Measurements from ENCODE around the gene ANKRD12.
"Not testable (repeated sequence)": the region's sequence is repeated elsewhere in the genome, so short reads cannot be mapped to it uniquely, and the experiment has no call there.

Gene ANKRD12

DNA sequence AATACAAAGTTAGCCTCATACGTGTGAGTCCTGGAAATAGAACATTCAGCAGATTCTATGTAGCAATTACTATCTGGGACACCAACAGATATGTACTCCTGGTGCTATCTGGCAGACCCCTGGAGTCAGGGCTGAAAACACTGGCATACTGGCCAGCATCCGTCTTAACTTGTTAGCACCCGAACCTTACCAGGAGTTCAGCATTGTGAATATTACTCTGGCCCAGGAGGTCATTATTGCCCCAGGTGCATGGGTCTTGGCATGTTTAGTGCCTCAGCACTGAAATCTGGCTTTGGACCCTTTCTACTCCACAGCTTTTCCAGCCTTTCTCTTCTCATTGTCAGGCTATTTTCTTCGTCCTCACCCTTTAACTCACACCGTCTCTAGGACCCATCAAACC, 46.0 kb upstream of the ANKRD12 start:
- Histone ChIP-seq H3K23ac (ENCODE audit: low read depth, low read length, poor library complexity) (peak overlapping the region; percentile 14), H2AK5ac (ENCODE audit: low read depth, low read length) (no peak overlapping the region), H3K79me1 (ENCODE audit: low read depth, low read length) (no peaks in the 10 kb centered on the region), H2BK15ac (ENCODE audit: low read length) (no peak overlapping the region), H3K9me3 (replicated peaks in 1 of 2; ENCODE audit: control insufficient read depth in 2 of 2, insufficient read depth in 1 of 2, low read depth in 1 of 2, low read length in 2 of 2) (no peaks in the 10 kb centered on the region), H3K27ac (replicated peaks; ENCODE audit: low read length) (no peak overlapping the region), H3K18ac (ENCODE audit: low read length) (no peak overlapping the region), H3K4me3 (ENCODE audit: low read length in 2 of 2) (no peak overlapping the region), H2AFZ (ENCODE audit: low read length) (no peak overlapping the region), H3K4me1 (ENCODE audit: control insufficient read depth in 2 of 2, insufficient read depth in 1 of 2, low read depth in 1 of 2, low read length in 2 of 2) (peaks cover 0 to 5% of the 10 kb centered on the region in 2 donors), H4K8ac (ENCODE audit: low read depth, low read length) (no peak overlapping the region), H3K14ac (ENCODE audit: low read length) (no peak overlapping the region), H3K4ac (ENCODE audit: low read length) (no peak overlapping the region), H3K9ac (ENCODE audit: low read depth, low read length, poor library complexity) (no peak overlapping the region), H2BK12ac (ENCODE audit: low read length) (no peak overlapping the region), H4K91ac (ENCODE audit: low read depth, low read length, poor library complexity) (no peak overlapping the region), H2BK5ac (ENCODE audit: low read length) (no peak overlapping the region), H3K4me2 (ENCODE audit: insufficient read depth, low read length, poor library complexity, severe bottlenecking) (no peak overlapping the region), H3K36me3 (replicated peaks in 1 of 2; ENCODE audit: control insufficient read depth in 2 of 2, insufficient read depth in 2 of 2, low read length in 2 of 2) (no peaks in the 10 kb centered on the region), H3K27me3 (ENCODE audit: control insufficient read depth in 3 of 3, insufficient read depth in 3 of 3, low read depth in 1 of 3, low read length in 3 of 3) (no peaks in the 10 kb centered on the region), H2BK120ac (ENCODE audit: low read depth, low read length) (no peak overlapping the region)
- WGBS, 2 donors (ENCODE audit: extremely low coverage in 2 of 2, insufficient read length in 2 of 2, insufficient replicate concordance in 1 of 2) = no CpG with 5 or more reads among the region's 5 CpGs
- no peak for DNase-seq (ENCODE audit: low spot score)

DNA sequence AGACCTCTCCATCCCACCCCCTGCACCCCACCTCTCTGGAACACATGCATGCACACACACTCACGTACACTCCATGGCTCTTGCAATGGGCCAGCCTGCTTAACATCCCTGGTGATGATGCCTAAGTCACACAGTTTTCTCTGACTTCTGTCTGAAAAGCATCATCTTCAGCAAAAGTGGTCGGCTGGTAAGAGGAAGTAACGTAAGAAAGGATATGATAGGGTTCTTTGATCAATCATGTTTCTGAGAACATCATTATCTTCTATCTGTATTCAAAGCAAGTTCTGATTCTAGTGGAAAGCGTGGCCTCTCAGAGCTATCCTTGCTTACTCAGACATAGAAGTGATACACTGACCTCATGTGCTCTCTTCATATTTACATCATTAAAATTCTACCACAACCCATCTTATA, 45.5 kb upstream of the ANKRD12 start:
- Histone ChIP-seq H4K91ac (ENCODE audit: low read depth, low read length, poor library complexity) (no peak overlapping the region), H2BK5ac (ENCODE audit: low read length) (no peak overlapping the region), H2AK5ac (ENCODE audit: low read depth, low read length) (no peak overlapping the region), H3K23ac (ENCODE audit: low read depth, low read length, poor library complexity) (no peak overlapping the region), H3K27ac (replicated peaks; ENCODE audit: low read length) (no peak overlapping the region), H3K79me1 (ENCODE audit: low read depth, low read length) (no peaks in the 10 kb centered on the region), H4K8ac (ENCODE audit: low read depth, low read length) (no peak overlapping the region), H3K14ac (ENCODE audit: low read length) (no peak overlapping the region), H3K27me3 (ENCODE audit: control insufficient read depth in 3 of 3, insufficient read depth in 3 of 3, low read depth in 1 of 3, low read length in 3 of 3) (no peaks in the 10 kb centered on the region), H3K4me1 (ENCODE audit: control insufficient read depth in 2 of 2, insufficient read depth in 1 of 2, low read depth in 1 of 2, low read length in 2 of 2) (peaks cover 0 to 7% of the 10 kb centered on the region in 2 donors), H3K18ac (ENCODE audit: low read length) (no peak overlapping the region), H2BK12ac (ENCODE audit: low read length) (no peak overlapping the region), H3K4me2 (ENCODE audit: insufficient read depth, low read length, poor library complexity, severe bottlenecking) (no peak overlapping the region), H3K36me3 (replicated peaks in 1 of 2; ENCODE audit: control insufficient read depth in 2 of 2, insufficient read depth in 2 of 2, low read length in 2 of 2) (no peaks in the 10 kb centered on the region), H2AFZ (ENCODE audit: low read length) (no peak overlapping the region), H3K9ac (ENCODE audit: low read depth, low read length, poor library complexity) (no peak overlapping the region), H3K4me3 (ENCODE audit: low read length in 2 of 2) (peak overlapping the region in 1 of 2 donors; percentile 41), H2BK120ac (ENCODE audit: low read depth, low read length) (no peak overlapping the region), H2BK15ac (ENCODE audit: low read length) (no peak overlapping the region), H3K9me3 (replicated peaks in 1 of 2; ENCODE audit: control insufficient read depth in 2 of 2, insufficient read depth in 1 of 2, low read depth in 1 of 2, low read length in 2 of 2) (no peaks in the 10 kb centered on the region), H3K4ac (ENCODE audit: low read length) (no peak overlapping the region)
- no peak for DNase-seq (ENCODE audit: low spot score)
- no CpG with 5 or more reads among the region's 4 CpGs for whole genome bisulfite sequencing, 2 donors (ENCODE audit: extremely low coverage in 2 of 2, insufficient read length in 2 of 2, insufficient replicate concordance in 1 of 2)

DNA sequence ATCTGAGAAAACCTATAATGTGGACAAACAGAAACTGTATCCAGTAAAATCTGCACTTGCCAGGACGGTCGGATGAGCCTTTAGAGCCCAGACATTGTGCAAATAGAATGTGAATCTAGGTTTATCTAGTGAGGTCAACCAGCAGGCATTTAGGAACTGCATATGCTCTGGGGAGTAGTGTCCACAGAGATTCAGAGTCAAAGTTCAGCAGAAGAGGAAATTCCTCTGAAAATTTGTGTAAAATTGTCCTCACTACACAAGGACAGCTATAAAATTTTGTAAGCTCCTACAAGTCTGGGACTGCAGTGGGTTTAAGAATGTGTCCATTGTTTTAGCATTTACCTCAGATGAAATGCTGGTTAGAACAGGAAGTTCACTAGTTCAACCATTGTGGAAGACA, 43.9 kb upstream of the ANKRD12 start:
- no peak for DNase-seq (ENCODE audit: low spot score)
- no CpG with 5 or more reads among the region's 2 CpGs for WGBS, 2 donors (ENCODE audit: extremely low coverage in 2 of 2, insufficient read length in 2 of 2, insufficient replicate concordance in 1 of 2)
- H3K23ac ChIP-seq (ENCODE audit: low read depth, low read length, poor library complexity) = no peak overlapping the region
- no peaks in the 10 kb centered on the region for H3K36me3 ChIP-seq (replicated peaks in 1 of 2; ENCODE audit: control insufficient read depth in 2 of 2, insufficient read depth in 2 of 2, low read length in 2 of 2)
- no peak overlapping the region for H2BK120ac ChIP-seq (ENCODE audit: low read depth, low read length)
- no peak overlapping the region for H2BK12ac ChIP-seq (ENCODE audit: low read length)
- no peak overlapping the region for H4K91ac ChIP-seq (ENCODE audit: low read depth, low read length, poor library complexity)
- no peak overlapping the region for H2BK15ac ChIP-seq (ENCODE audit: low read length)
- no peak overlapping the region for H3K14ac ChIP-seq (ENCODE audit: low read length)
- H3K9me3 ChIP-seq (replicated peaks in 1 of 2; ENCODE audit: control insufficient read depth in 2 of 2, insufficient read depth in 1 of 2, low read depth in 1 of 2, low read length in 2 of 2) = no peaks in the 10 kb centered on the region
- H3K27me3 ChIP-seq (ENCODE audit: control insufficient read depth in 3 of 3, insufficient read depth in 3 of 3, low read depth in 1 of 3, low read length in 3 of 3) = no peaks in the 10 kb centered on the region
- no peak overlapping the region for H3K9ac ChIP-seq (ENCODE audit: low read depth, low read length, poor library complexity)
- H4K8ac ChIP-seq (ENCODE audit: low read depth, low read length) = no peak overlapping the region
- no peak overlapping the region for H3K4me3 ChIP-seq (ENCODE audit: low read length in 2 of 2)
- H3K4me2 ChIP-seq (ENCODE audit: insufficient read depth, low read length, poor library complexity, severe bottlenecking) = no peak overlapping the region
- no peak overlapping the region for H2AFZ ChIP-seq (ENCODE audit: low read length)
- no peak overlapping the region for H3K4ac ChIP-seq (ENCODE audit: low read length)
- H2BK5ac ChIP-seq (ENCODE audit: low read length) = no peak overlapping the region
- H3K18ac ChIP-seq (ENCODE audit: low read length) = no peak overlapping the region
- no peaks in the 10 kb centered on the region for H3K79me1 ChIP-seq (ENCODE audit: low read depth, low read length)
- H3K27ac ChIP-seq (replicated peaks; ENCODE audit: low read length) = no peak overlapping the region
- no peak overlapping the region for H2AK5ac ChIP-seq (ENCODE audit: low read depth, low read length)
- H3K4me1 ChIP-seq (ENCODE audit: control insufficient read depth in 2 of 2, insufficient read depth in 1 of 2, low read depth in 1 of 2, low read length in 2 of 2) = peaks cover 0 to 7% of the 10 kb centered on the region in 2 donors

DNA sequence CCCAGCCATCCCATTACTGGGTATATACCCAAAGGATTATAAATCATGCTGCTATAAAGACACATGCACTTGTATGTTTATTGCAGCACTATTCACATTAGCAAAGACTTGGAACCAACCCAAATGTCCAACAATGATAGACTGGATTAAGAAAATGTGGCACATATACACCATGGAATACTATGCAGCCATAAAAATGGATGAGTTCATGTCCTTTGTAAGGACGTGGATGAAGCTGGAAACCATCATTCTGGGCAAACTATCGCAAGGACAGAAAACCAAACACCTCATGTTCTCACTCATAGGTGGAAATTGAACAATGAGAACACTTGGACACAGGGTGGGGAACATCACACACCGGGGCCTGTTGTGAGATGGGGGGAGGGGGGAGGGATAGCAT, 43.5 kb upstream of the ANKRD12 start:
- H2BK5ac ChIP-seq (ENCODE audit: low read length) = not testable (repeated sequence)
- WGBS, 2 donors (ENCODE audit: extremely low coverage in 2 of 2, insufficient read length in 2 of 2, insufficient replicate concordance in 1 of 2) = no CpG with 5 or more reads among the region's 3 CpGs

More for the DNA sequence above, 43.5 kb upstream of the ANKRD12 start:
- not testable (repeated sequence) for H2BK12ac ChIP-seq (ENCODE audit: low read length); H3K23ac ChIP-seq (ENCODE audit: low read depth, low read length, poor library complexity); H2BK120ac ChIP-seq (ENCODE audit: low read depth, low read length); H3K27me3 ChIP-seq (ENCODE audit: control insufficient read depth in 3 of 3, insufficient read depth in 3 of 3, low read depth in 1 of 3, low read length in 3 of 3); H3K79me1 ChIP-seq (ENCODE audit: low read depth, low read length); H3K9ac ChIP-seq (ENCODE audit: low read depth, low read length, poor library complexity); H3K4me1 ChIP-seq (ENCODE audit: control insufficient read depth in 2 of 2, insufficient read depth in 1 of 2, low read depth in 1 of 2, low read length in 2 of 2); H3K36me3 ChIP-seq (replicated peaks in 1 of 2; ENCODE audit: control insufficient read depth in 2 of 2, insufficient read depth in 2 of 2, low read length in 2 of 2); H3K18ac ChIP-seq (ENCODE audit: low read length); H2BK15ac ChIP-seq (ENCODE audit: low read length); H2AK5ac ChIP-seq (ENCODE audit: low read depth, low read length); H3K9me3 ChIP-seq (replicated peaks in 1 of 2; ENCODE audit: control insufficient read depth in 2 of 2, insufficient read depth in 1 of 2, low read depth in 1 of 2, low read length in 2 of 2); H4K8ac ChIP-seq (ENCODE audit: low read depth, low read length); H3K27ac ChIP-seq (replicated peaks; ENCODE audit: low read length); DNase-seq (ENCODE audit: low spot score); H3K4me3 ChIP-seq (ENCODE audit: low read length in 2 of 2); H2AFZ ChIP-seq (ENCODE audit: low read length); H3K14ac ChIP-seq (ENCODE audit: low read length); H3K4me2 ChIP-seq (ENCODE audit: insufficient read depth, low read length, poor library complexity, severe bottlenecking); H4K91ac ChIP-seq (ENCODE audit: low read depth, low read length, poor library complexity); H3K4ac ChIP-seq (ENCODE audit: low read length)

Data from neuronal stem cell (in vitro differentiated cells).